GM23338 (cell line): ENCODE results near the gene MYMX. TPM values are rescaled to one million over a fixed set of nuclear protein-coding genes. Genes with fewer than 3 reads are reported as not detected.

Experiments used
- ATAC-seq: fragments of 200-7000 bp; cut with Tn5 transposase; 3 replicates; pipeline ENCODE4 v1.9.1; 2020
- DNase-seq: peaks from one replicate; pipeline ENCODE4 v3.0.0-alpha.2; 2015; ENCODE audit warnings: low spot score
- H2AFZ ChIP-seq: fragments of 200-600 bp; sonication (generic); 2 replicates; pipeline ENCODE4 v1.8.0; 2016; ENCODE audit warnings: antibody characterized with exemption, mild to moderate bottlenecking, moderate library complexity
- H3F3A ChIP-seq: fragments of 200-600 bp; sonication (generic); replicated peaks from 2 replicates; pipeline ENCODE4 v1.8.0; 2017; ENCODE audit warnings: antibody characterized with exemption, mixed run types, low read depth
- H3K27ac ChIP-seq: fragments of 200-600 bp; sonication (generic); 2 replicates; pipeline ENCODE4 v1.6.1; 2016; ENCODE audit warnings: low read depth
- H3K27me3 ChIP-seq: fragments of 200-600 bp; sonication (generic); 2 replicates; pipeline ENCODE4 v1.8.0; 2016; ENCODE audit warnings: mild to moderate bottlenecking, mixed run types, moderate library complexity; ENCODE audit not compliant: insufficient read depth
- H3K36me3 ChIP-seq: fragments of 200-600 bp; sonication (generic); 2 replicates; pipeline ENCODE4 v1.8.0; 2016; ENCODE audit warnings: mild to moderate bottlenecking; ENCODE audit not compliant: insufficient read depth
- H3K4me1 ChIP-seq: fragments of 200-600 bp; sonication (generic); 2 replicates; pipeline ENCODE4 v1.8.0; 2016; ENCODE audit warnings: mild to moderate bottlenecking, moderate library complexity; ENCODE audit not compliant: insufficient read depth
- H3K4me2 ChIP-seq: fragments of 200-600 bp; sonication (generic); 2 replicates; pipeline ENCODE4 v1.7.1; 2017; ENCODE audit warnings: mixed run types
- H3K4me3 ChIP-seq: fragments of 200-600 bp; sonication (generic); 2 replicates; pipeline ENCODE4 v1.6.1; 2016; ENCODE audit warnings: mixed run types
- H3K79me2 ChIP-seq: fragments of 200-600 bp; sonication (generic); replicated peaks from 2 replicates; pipeline ENCODE4 v1.8.0; 2017; ENCODE audit warnings: mild to moderate bottlenecking; ENCODE audit not compliant: insufficient read depth
- H3K9me2 ChIP-seq: fragments of 200-600 bp; sonication (generic); 2 replicates; pipeline ENCODE4 v1.8.0; 2017; ENCODE audit not compliant: insufficient read depth
- H4K20me1 ChIP-seq: fragments of 200-600 bp; sonication (generic); replicated peaks from 2 replicates; pipeline ENCODE4 v1.8.0; 2017; ENCODE audit warnings: mild to moderate bottlenecking; ENCODE audit not compliant: insufficient read depth
- H3K27ac Mint-ChIP-seq: 2 replicates; pipeline ENCODE4 v1.8.0; 2020; ENCODE audit warnings: inconsistent platforms, mild to moderate bottlenecking, moderate library complexity, mixed read lengths
- H3K27me3 Mint-ChIP-seq: 3 replicates; pipeline ENCODE4 v1.8.0; 2022; ENCODE audit warnings: low read depth, mild to moderate bottlenecking, moderate library complexity, mixed read lengths, inconsistent platforms; ENCODE audit not compliant: insufficient read depth, poor library complexity
- H3K36me3 Mint-ChIP-seq: 3 replicates; pipeline ENCODE4 v1.8.0; 2021; ENCODE audit warnings: low read depth, mild to moderate bottlenecking, inconsistent platforms, moderate library complexity, mixed read lengths
- H3K4me1 Mint-ChIP-seq: 3 replicates; pipeline ENCODE4 v1.8.0; 2020; ENCODE audit warnings: mild to moderate bottlenecking, inconsistent platforms, mixed read lengths
- H3K4me3 Mint-ChIP-seq: 3 replicates; pipeline ENCODE4 v1.8.0; 2021; ENCODE audit warnings: moderate library complexity, mild to moderate bottlenecking, inconsistent platforms, mixed read lengths
- H3K9me3 Mint-ChIP-seq: 3 replicates; pipeline ENCODE4 v1.8.0; 2020; ENCODE audit warnings: moderate library complexity, mild to moderate bottlenecking, inconsistent platforms, mixed read lengths
- CREB1 ChIP-seq: fragments of 250-450 bp; sonication (Bioruptor Pico); IDR thresholded peaks from 2 replicates; pipeline ENCODE4 v1.5.0; 2020; ENCODE audit warnings: low read depth, mild to moderate bottlenecking, moderate library complexity
- JUNB ChIP-seq: IDR thresholded peaks from one replicate; pipeline ENCODE4 v1.6.1; 2016; ENCODE audit warnings: antibody characterized with exemption; ENCODE audit not compliant: unreplicated experiment
- POLR2AphosphoS5 ChIP-seq: IDR thresholded peaks from 2 replicates; pipeline ENCODE4 v1.6.1; 2016; ENCODE audit warnings: antibody characterized with exemption, low read depth
- ZNF331 ChIP-seq: fragments of 250-450 bp; sonication (Bioruptor Pico); IDR thresholded peaks from 2 replicates; pipeline ENCODE4 v1.5.0; 2020; ENCODE audit warnings: low read depth, mild to moderate bottlenecking, moderate library complexity
- long read RNA-seq: library from polyadenylated mRNA; unstranded; transcript quantifications from one replicate; pipeline ENCODE4 v2.0.0, GENCODE V29; 2020; ENCODE audit not compliant: unreplicated experiment
- polyA plus RNA-seq: library from polyadenylated mRNA; unstranded; fragments of >200 nt; fragmentation: Nextera tagmentation; extraction: Ambion mirVana; gene quantifications from 2 replicates; pipeline ENCODE4 v1.2.1, GENCODE V29; 2016
- total RNA-seq: library from RNA; depleted of rRNA; stranded (reverse); fragments of >200 nt; shearing (Covaris generic); gene quantifications from 2 replicates; pipeline ENCODE4 v1.2.3, GENCODE V29; 2014; rRNA removed
- TF ChIP-seq, protein P1 (sequence below), 2 experiments: fragments of 200-600 bp in 1 of 2; sonication (generic) in 1 of 2; conservative IDR thresholded peaks; 2 replicates each; pipeline versions ENCODE4 v1.5.1 to v1.6.1; 2016 to 2017; ENCODE audit warnings: antibody characterized with exemption in 2 of 2, low read depth in 2 of 2, mild to moderate bottlenecking in 2 of 2, moderate library complexity in 1 of 2
- TF ChIP-seq, protein P2 (sequence below): IDR thresholded peaks from one replicate; pipeline ENCODE4 v1.6.1; 2018; ENCODE audit warnings: antibody characterized with exemption; ENCODE audit not compliant: unreplicated experiment
- TF ChIP-seq, protein P3 (sequence below): fragments of 250-450 bp; sonication (Bioruptor Pico); IDR thresholded peaks from 2 replicates; pipeline ENCODE4 v1.5.0; 2020; ENCODE audit warnings: mild to moderate bottlenecking, moderate library complexity

The MYMX gene
- 2.8 TPM in 2 replicates for total RNA-seq
- 5.2 and 7.1 TPM in 2 replicates for polyA plus RNA-seq
- long read RNA-seq, partial matches to known transcripts: 2 of 4 reads
- long read RNA-seq, other reads (novel, unspliced or antisense): 0 of 4 reads

DNA sequence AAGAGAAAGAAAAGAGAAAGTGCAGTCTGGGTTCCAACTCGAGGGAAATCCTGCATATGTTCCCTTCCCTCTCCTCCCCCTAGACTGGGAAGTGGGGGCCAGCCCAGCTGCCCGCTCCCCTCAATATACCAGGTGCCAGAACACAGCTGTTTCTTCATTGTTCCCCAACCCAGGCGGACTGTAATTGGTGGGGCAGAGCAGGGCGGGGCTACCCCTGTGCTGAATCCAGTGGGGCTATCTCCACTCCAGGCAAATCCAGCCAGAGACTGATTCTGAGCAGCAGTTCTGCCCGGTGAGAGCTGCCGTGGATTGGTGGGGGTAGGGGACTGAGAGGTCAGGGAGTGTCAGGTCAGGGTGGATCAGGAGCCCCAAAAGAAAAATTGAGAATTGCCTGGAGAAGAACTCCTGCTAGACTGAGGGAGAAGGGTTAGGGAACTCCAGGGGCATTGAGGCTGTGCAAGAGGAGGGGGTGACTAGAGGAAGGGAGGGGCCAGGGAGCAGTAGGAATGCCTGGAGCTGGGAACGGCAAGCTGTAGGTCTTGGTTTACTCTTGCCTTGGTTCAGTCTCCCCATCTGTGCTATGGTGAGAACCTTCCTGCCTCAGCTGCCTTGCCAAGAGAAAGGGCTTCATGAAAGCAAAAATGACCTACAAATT is at the start of gene MYMX:
Gene MYMX, plus strand, starts transcription at position 250 of the 655 bp plus-strand sequence. CDS start 546 bp downstream, outside the sequence.
- Histone ChIP-seq H3K79me2 (0 out of 2 replicates have a peak, but pooled peaks cover 5% of the 10 kb centered on the region), H3K36me3 (no peaks in the 10 kb centered on the region), H3K27ac (no peak within 1 kb of the TSS; the same call in 1 of the 2 replicates), H3K4me2 (peak within 1 kb of the TSS; percentile 89), H3K9me2 (no peaks in the 10 kb centered on the region), H3F3A (peaks cover 31% of the 10 kb centered on the region), H4K20me1 (no peaks in the 10 kb centered on the region), H3K4me1 (peaks cover 37% of the 10 kb centered on the region), H3K27me3 (no peaks in the 10 kb centered on the region), H3K4me3 (peak within 1 kb of the TSS; percentile 61), H2AFZ (peak within 1 kb of the TSS; percentile 25; the same call in 1 of the 2 replicates)
- Mint-ChIP-seq H3K27ac (peak within 1 kb of the TSS; percentile 76), H3K4me3 (peak within 1 kb of the TSS; percentile 82), H3K27me3 (peaks cover 16% of the 10 kb centered on the region), H3K4me1 (peaks cover 41% of the 10 kb centered on the region), H3K36me3 (peaks cover 3% of the 10 kb centered on the region; the same call in 1 of the 3 replicates), H3K9me3 (no peaks in the 10 kb centered on the region)
- peak; percentile 55 for ATAC-seq
- TF ChIP-seq POLR2AphosphoS5 (peak; percentile 73), JUNB (no peak)
- peak; percentile 81 for DNase-seq

DNA sequence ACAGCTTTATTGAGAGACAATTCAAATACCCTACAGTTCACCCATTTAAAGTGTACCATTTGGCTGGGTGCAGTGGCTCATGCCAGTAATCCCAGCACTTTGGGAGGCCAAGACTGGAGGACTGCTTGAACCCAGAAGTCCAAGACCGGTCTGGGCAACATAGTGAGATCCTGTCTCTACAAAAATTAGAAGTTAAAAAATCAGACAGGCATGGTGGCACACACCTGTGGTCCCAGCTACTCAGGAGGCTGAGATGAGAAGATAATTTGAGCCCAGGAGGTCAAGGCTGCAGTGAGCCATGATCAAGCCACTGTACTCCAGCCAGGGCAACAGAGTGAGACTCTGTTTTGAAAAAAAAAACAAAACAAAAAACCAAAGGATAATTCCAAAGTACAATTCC is 49.2 kb upstream of the MYMX start:
- Histone ChIP-seq H2AFZ (no peak overlapping the region), H3K4me2 (no peak overlapping the region; the same call in 1 of the 2 replicates), H3K4me1 (peaks cover 20% of the 10 kb centered on the region), H3K4me3 (no peak overlapping the region), H3F3A (no peaks in the 10 kb centered on the region), H3K27me3 (no peaks in the 10 kb centered on the region), H3K79me2 (no peaks in the 10 kb centered on the region), H4K20me1 (no peaks in the 10 kb centered on the region), H3K9me2 (no peaks in the 10 kb centered on the region), H3K36me3 (no peaks in the 10 kb centered on the region), H3K27ac (no peak overlapping the region)
- H3K4me3 Mint-ChIP-seq: no peak overlapping the region
- H3K9me3 Mint-ChIP-seq: no peaks in the 10 kb centered on the region
- no peak for ATAC-seq
- no peak overlapping the region for H3K27ac Mint-ChIP-seq
- DNase-seq: no peak
- peaks cover 43% of the 10 kb centered on the region for H3K4me1 Mint-ChIP-seq
- no peaks in the 10 kb centered on the region for H3K36me3 Mint-ChIP-seq
- H3K27me3 Mint-ChIP-seq: peaks cover 14% of the 10 kb centered on the region
- TF ChIP-seq, protein P1, sequence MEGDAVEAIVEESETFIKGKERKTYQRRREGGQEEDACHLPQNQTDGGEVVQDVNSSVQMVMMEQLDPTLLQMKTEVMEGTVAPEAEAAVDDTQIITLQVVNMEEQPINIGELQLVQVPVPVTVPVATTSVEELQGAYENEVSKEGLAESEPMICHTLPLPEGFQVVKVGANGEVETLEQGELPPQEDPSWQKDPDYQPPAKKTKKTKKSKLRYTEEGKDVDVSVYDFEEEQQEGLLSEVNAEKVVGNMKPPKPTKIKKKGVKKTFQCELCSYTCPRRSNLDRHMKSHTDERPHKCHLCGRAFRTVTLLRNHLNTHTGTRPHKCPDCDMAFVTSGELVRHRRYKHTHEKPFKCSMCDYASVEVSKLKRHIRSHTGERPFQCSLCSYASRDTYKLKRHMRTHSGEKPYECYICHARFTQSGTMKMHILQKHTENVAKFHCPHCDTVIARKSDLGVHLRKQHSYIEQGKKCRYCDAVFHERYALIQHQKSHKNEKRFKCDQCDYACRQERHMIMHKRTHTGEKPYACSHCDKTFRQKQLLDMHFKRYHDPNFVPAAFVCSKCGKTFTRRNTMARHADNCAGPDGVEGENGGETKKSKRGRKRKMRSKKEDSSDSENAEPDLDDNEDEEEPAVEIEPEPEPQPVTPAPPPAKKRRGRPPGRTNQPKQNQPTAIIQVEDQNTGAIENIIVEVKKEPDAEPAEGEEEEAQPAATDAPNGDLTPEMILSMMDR (conservative IDR thresholded peaks at IDR 0.05; ENCODE audit: low read depth in 2 of 2): no peak
- TF ChIP-seq CREB1 (CRISPR knock-in tag) (no peak), ZNF331 (CRISPR knock-in tag) (no peak)
- TF ChIP-seq, protein P2, sequence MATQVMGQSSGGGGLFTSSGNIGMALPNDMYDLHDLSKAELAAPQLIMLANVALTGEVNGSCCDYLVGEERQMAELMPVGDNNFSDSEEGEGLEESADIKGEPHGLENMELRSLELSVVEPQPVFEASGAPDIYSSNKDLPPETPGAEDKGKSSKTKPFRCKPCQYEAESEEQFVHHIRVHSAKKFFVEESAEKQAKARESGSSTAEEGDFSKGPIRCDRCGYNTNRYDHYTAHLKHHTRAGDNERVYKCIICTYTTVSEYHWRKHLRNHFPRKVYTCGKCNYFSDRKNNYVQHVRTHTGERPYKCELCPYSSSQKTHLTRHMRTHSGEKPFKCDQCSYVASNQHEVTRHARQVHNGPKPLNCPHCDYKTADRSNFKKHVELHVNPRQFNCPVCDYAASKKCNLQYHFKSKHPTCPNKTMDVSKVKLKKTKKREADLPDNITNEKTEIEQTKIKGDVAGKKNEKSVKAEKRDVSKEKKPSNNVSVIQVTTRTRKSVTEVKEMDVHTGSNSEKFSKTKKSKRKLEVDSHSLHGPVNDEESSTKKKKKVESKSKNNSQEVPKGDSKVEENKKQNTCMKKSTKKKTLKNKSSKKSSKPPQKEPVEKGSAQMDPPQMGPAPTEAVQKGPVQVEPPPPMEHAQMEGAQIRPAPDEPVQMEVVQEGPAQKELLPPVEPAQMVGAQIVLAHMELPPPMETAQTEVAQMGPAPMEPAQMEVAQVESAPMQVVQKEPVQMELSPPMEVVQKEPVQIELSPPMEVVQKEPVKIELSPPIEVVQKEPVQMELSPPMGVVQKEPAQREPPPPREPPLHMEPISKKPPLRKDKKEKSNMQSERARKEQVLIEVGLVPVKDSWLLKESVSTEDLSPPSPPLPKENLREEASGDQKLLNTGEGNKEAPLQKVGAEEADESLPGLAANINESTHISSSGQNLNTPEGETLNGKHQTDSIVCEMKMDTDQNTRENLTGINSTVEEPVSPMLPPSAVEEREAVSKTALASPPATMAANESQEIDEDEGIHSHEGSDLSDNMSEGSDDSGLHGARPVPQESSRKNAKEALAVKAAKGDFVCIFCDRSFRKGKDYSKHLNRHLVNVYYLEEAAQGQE: no peak
- TF ChIP-seq, protein P3, sequence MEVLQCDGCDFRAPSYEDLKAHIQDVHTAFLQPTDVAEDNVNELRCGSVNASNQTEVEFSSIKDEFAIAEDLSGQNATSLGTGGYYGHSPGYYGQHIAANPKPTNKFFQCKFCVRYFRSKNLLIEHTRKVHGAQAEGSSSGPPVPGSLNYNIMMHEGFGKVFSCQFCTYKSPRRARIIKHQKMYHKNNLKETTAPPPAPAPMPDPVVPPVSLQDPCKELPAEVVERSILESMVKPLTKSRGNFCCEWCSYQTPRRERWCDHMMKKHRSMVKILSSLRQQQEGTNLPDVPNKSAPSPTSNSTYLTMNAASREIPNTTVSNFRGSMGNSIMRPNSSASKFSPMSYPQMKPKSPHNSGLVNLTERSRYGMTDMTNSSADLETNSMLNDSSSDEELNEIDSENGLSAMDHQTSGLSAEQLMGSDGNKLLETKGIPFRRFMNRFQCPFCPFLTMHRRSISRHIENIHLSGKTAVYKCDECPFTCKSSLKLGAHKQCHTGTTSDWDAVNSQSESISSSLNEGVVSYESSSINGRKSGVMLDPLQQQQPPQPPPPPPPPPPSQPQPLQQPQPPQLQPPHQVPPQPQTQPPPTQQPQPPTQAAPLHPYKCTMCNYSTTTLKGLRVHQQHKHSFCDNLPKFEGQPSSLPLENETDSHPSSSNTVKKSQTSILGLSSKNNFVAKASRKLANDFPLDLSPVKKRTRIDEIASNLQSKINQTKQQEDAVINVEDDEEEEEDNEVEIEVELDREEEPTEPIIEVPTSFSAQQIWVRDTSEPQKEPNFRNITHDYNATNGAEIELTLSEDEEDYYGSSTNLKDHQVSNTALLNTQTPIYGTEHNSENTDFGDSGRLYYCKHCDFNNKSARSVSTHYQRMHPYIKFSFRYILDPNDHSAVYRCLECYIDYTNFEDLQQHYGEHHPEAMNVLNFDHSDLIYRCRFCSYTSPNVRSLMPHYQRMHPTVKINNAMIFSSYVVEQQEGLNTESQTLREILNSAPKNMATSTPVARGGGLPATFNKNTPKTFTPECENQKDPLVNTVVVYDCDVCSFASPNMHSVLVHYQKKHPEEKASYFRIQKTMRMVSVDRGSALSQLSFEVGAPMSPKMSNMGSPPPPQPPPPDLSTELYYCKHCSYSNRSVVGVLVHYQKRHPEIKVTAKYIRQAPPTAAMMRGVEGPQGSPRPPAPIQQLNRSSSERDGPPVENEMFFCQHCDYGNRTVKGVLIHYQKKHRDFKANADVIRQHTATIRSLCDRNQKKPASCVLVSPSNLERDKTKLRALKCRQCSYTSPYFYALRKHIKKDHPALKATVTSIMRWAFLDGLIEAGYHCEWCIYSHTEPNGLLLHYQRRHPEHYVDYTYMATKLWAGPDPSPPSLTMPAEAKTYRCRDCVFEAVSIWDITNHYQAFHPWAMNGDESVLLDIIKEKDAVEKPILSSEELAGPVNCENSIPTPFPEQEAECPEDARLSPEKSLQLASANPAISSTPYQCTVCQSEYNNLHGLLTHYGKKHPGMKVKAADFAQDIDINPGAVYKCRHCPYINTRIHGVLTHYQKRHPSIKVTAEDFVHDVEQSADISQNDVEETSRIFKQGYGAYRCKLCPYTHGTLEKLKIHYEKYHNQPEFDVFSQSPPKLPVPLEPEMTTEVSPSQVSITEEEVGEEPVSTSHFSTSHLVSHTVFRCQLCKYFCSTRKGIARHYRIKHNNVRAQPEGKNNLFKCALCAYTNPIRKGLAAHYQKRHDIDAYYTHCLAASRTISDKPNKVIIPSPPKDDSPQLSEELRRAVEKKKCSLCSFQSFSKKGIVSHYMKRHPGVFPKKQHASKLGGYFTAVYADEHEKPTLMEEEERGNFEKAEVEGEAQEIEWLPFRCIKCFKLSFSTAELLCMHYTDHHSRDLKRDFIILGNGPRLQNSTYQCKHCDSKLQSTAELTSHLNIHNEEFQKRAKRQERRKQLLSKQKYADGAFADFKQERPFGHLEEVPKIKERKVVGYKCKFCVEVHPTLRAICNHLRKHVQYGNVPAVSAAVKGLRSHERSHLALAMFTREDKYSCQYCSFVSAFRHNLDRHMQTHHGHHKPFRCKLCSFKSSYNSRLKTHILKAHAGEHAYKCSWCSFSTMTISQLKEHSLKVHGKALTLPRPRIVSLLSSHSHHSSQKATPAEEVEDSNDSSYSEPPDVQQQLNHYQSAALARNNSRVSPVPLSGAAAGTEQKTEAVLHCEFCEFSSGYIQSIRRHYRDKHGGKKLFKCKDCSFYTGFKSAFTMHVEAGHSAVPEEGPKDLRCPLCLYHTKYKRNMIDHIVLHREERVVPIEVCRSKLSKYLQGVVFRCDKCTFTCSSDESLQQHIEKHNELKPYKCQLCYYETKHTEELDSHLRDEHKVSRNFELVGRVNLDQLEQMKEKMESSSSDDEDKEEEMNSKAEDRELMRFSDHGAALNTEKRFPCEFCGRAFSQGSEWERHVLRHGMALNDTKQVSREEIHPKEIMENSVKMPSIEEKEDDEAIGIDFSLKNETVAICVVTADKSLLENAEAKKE: no peak
